Right ventricle myocardium inferior (tissue), 1 donor: ENCODE measurements around the gene MT4. TPM values are rescaled to one million over a fixed set of nuclear protein-coding genes. Genes with fewer than 3 reads are reported as not detected.

ENCODE experiments used
- ATAC-seq: fragments of 200-7000 bp; cut with Tn5 transposase; one replicate; pipeline ENCODE4 v1.9.1; 2020; ENCODE audit warnings: mild to moderate bottlenecking, moderate library complexity
- DNase-seq: peaks from one replicate; pipeline ENCODE4 v3.0.0; 2021; ENCODE audit errors: missing footprints
- intact Hi-C: fragments of 100-400 bp; cut with DNase I; formaldehyde crosslinking; loops from one replicate; pipeline ENCODE4 v1.11.0; 2022
- total RNA-seq: library from RNA; stranded (reverse); fragmentation: NEBNext Ultra II Directional; extraction: Animal tissue kit (Norgen Biotek cat#: 25700); gene quantifications from one replicate; pipeline ENCODE4 v1.2.1, GENCODE V29; 2021
- donor health status: DM: no; HTN: yes; CAD: no; lungs with severe emphysema.

The MT4 gene
- total RNA-seq, 1 donor from 2014 or later, result not detected

- intact Hi-C loops, result loop anchor here (1.0 kb wide), 1 partner anchor 14 kb away; the partner anchor contains the start of gene MT1E
- DNase-seq, result no peak
Measured at GRCh38 chr16:56611281-56611833, 46.5 kb downstream of the MT4 start.

DNA sequence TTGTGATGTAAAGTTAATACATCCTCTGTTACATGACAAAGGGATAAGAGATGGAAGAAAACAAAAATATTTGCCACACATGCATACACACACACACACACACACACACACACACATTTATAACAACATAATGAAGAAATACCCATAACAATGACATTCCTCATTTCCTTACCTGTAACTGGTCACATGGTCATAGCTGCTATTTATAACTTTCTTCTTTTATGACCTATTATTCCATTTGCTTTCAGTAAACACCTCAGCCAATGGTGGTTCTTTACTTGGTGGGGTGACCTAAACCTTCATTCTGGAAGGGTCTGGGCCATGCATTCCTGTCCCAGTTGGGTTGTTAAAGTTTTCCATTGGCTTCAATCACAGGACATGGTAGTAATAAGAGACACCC is 48.8 kb downstream of the MT4 start:
- intact Hi-C loops, result no loop called here
- no peak for DNase-seq
- ATAC-seq, result no peak

More at GRCh38 chr16:56611281-56611833, 46.5 kb downstream of the MT4 start:
- ATAC-seq, result peak; percentile 77

- no peak for DNase-seq
- ATAC-seq, result no peak
- intact Hi-C loops, result no loop called here
Measured at GRCh38 chr16:56614549-56614991, 49.7 kb downstream of the MT4 start.

DNA sequence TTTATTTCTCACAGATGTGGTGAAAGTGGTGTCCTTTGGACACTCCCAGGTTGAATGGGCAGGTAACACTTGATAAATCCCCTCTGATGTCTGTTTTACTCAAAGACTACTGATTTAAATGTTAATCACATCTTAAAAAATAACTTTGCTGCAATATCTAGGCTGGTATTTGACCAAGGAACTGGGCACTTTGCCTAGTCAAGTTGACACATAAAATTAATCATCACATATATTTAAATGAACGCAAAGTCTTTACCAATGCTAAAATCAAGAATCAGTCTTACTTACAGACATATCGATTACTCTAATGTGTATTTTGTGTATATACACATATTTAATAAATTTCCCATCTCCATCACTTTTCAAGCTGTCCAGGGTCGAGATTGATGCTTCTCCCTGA is 50.5 kb downstream of the MT4 start:
- intact Hi-C loops, result no loop called here
- DNase-seq (no peak), ATAC-seq (no peak)

DNA sequence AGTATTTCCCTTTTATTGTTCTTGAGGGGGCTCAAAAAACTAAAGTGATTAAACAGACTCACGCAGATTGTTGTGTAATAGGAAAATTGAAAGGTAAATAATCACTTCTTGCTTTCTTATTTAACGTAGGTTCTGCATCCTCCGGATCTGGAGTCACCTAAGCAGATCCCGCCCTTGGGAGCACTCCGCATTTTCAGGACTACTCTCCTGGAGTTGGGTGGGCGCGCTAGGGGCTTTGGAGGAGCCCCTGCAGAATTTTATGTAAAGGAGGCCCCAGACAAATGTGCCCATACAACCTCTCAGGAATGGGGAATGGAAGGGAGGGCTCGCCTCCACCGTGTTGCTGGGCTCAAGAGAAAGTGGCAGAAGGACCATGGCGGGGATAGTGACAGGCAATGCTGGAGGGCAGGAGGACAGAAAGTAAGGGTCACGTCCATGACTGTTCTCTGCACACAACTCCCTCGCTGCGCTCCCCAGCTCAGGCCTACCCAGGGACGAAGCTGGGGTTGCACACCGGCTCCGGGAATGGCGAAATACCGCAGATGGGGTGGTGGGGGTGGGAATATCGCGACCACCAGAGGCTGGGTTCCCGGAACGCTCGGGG is 51.8 kb downstream of the MT4 start:
- intact Hi-C loops, result loop anchor here (1.0 kb wide), 1 partner anchor 8 kb away; the partner anchor contains the start of gene MT2A
- ATAC-seq (peak; percentile 11), DNase-seq (no peak)

- DNase-seq (peak; percentile 90), ATAC-seq (peak; percentile 94)
- intact Hi-C loops, result loop anchor here (1.0 kb wide), 1 partner anchor 9 kb away; the partner anchor contains the start of gene MT2A
Measured at GRCh38 chr16:56617212-56618085, 52.6 kb downstream of the MT4 start.

DNA sequence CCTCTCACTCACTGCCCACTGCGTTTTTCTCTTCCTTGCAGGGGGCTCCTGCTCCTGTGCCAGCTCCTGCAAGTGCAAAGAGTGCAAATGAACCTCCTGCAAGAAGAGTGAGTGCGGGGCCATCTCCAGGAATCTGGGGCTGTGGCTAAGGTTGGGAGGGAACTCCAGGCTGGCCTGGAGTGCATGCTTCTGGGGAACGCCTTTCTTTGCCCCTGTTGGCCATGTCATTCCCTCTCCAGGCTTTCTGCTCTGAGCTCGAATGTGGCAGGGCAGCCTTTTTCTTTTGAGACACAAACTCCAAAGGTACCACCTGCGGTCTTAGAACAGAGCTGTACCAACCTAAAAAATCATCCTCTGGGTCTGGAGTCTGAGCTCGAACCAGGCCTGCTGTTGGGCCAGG is 53.3 kb downstream of the MT4 start:
- ATAC-seq (no peak), DNase-seq (no peak)
- intact Hi-C loops, result no loop called here

Other genes with a start within 250 kb of the MT4 start
- gene AMFR, start 139.5 kb upstream of the MT4 start, total RNA-seq, result 68.9 TPM
- 61.9 TPM for gene NUDT21, start 113.7 kb upstream of the MT4 start, total RNA-seq
- gene OGFOD1, start 113.5 kb upstream of the MT4 start, total RNA-seq, result 30.6 TPM
- gene BBS2, start 45.0 kb upstream of the MT4 start, total RNA-seq, result 37.7 TPM
- 5.9 TPM for gene MT3, start 24.5 kb downstream of the MT4 start, total RNA-seq
- 95.2 TPM for gene MT2A, start 43.5 kb downstream of the MT4 start, total RNA-seq
- 136 TPM for gene MT1E, start 60.7 kb downstream of the MT4 start, total RNA-seq
- gene MT1M, start 67.6 kb downstream of the MT4 start, total RNA-seq, result 6.7 TPM
- gene MT1A, start 73.6 kb downstream of the MT4 start, total RNA-seq, result 2.9 TPM
- gene MT1B, start 86.8 kb downstream of the MT4 start, total RNA-seq, result not detected
- 2.2 TPM for gene MT1F, start 92.9 kb downstream of the MT4 start, total RNA-seq
- not detected for gene MT1G, start 103.0 kb downstream of the MT4 start, total RNA-seq
- not detected for gene MT1H, start 104.7 kb downstream of the MT4 start, total RNA-seq
- gene MT1X, start 117.4 kb downstream of the MT4 start, total RNA-seq, result 108 TPM
- gene NUP93, start 165.1 kb downstream of the MT4 start, total RNA-seq, result 25.7 TPM